Activated CD8-positive, alpha-beta T cell treated with anti-CD3 and anti-CD28 coated beads, Interleukin-2, amount 10 ng/mL, durations not matched to agents 7 days and 5 days (primary cell): ENCODE measurements around the gene APOE. TPM values are rescaled to one million over a fixed set of nuclear protein-coding genes. Genes with fewer than 3 reads are reported as not detected.
"Not testable (repeated sequence)": the region's sequence is repeated elsewhere in the genome, so short reads cannot be mapped to it uniquely, and the experiment has no call there.

Source experiments
- ATAC-seq: fragments of 150-1000 bp; cut with Tn5 transposase; one replicate; pipeline ENCODE4 v1.10.0; 2021; ENCODE audit warnings: moderate library complexity
- CTCF ChIA-PET: fragments of 350-600 bp; sonication (Branson Sonifier 250); formaldehyde crosslinking; loops from one replicate; lab custom pipeline; 2021; ENCODE audit warnings: antibody characterized with exemption; lab: Charles Lee
- POLR2A ChIA-PET: fragments of 350-600 bp; sonication (Branson Sonifier 250); formaldehyde crosslinking; loops from one replicate; lab custom pipeline; 2021; ENCODE audit warnings: antibody characterized with exemption; lab: Charles Lee
- DNase-seq: peaks from one replicate; pipeline ENCODE4 v3.0.0-alpha.2; 2020
- H3K27ac Mint-ChIP-seq: one replicate; pipeline ENCODE4 v1.8.0; 2021; ENCODE audit warnings: mild to moderate bottlenecking, mixed read lengths
- H3K27me3 Mint-ChIP-seq: one replicate; pipeline ENCODE4 v1.8.0; 2021; ENCODE audit warnings: low read depth, mixed read lengths
- H3K36me3 Mint-ChIP-seq: one replicate; pipeline ENCODE4 v1.8.0; 2021; ENCODE audit warnings: low read depth, mixed read lengths
- H3K4me1 Mint-ChIP-seq: one replicate; pipeline ENCODE4 v1.8.0; 2021; ENCODE audit warnings: low read depth, mixed read lengths
- H3K4me3 Mint-ChIP-seq: one replicate; pipeline ENCODE4 v1.8.0; 2021; ENCODE audit warnings: mild to moderate bottlenecking, mixed read lengths
- H3K9me3 Mint-ChIP-seq: one replicate; pipeline ENCODE4 v1.8.0; 2022; ENCODE audit warnings: mixed read lengths; ENCODE audit not compliant: insufficient read depth
- total RNA-seq, 2 experiments: library from RNA; stranded (reverse); gene quantifications; one replicate each; pipeline ENCODE4 v1.2.3, GENCODE V29; 2021

Gene APOE
- total RNA-seq, 2 experiments from 2014 or later, result 0.68 to 0.89 TPM

DNA sequence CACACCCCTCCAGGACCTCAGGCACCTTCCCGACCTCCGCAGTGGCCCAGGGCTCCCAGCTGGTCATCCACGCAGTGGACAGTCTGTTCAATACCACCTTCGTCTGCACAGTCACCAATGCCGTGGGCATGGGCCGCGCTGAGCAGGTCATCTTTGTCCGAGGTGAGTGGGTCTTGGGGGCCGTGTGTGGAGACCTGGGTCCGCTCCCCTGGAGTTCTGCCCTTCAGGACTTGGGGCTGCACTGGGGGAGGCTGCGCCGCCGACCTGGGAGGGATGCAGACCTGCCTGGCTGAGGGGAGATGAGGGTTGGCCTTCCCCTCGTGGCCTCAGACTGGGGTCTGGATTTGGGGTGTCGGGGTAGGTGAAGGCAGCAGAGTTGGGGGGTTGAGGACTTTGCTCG lies 31.3 kb upstream of the APOE start:
- no peak overlapping the region for H3K27ac Mint-ChIP-seq
- ChIA-PET CTCF (interaction anchor here (1.5 kb wide), 1 partner anchor 150 kb away, joined by 3 read pairs; no protein-coding TSS in a partner anchor), POLR2A (interaction anchor here (1.0 kb wide), 1 partner anchor 9 kb away, joined by 3 read pairs; no protein-coding TSS in a partner anchor)
- no peaks in the 10 kb centered on the region for H3K27me3 Mint-ChIP-seq
- no peak for DNase-seq
- ATAC-seq, result no peak
- peaks cover 15% of the 10 kb centered on the region for H3K4me1 Mint-ChIP-seq
- H3K36me3 Mint-ChIP-seq, result no peaks in the 10 kb centered on the region
- H3K9me3 Mint-ChIP-seq, result no peaks in the 10 kb centered on the region
- no peak overlapping the region for H3K4me3 Mint-ChIP-seq

DNA sequence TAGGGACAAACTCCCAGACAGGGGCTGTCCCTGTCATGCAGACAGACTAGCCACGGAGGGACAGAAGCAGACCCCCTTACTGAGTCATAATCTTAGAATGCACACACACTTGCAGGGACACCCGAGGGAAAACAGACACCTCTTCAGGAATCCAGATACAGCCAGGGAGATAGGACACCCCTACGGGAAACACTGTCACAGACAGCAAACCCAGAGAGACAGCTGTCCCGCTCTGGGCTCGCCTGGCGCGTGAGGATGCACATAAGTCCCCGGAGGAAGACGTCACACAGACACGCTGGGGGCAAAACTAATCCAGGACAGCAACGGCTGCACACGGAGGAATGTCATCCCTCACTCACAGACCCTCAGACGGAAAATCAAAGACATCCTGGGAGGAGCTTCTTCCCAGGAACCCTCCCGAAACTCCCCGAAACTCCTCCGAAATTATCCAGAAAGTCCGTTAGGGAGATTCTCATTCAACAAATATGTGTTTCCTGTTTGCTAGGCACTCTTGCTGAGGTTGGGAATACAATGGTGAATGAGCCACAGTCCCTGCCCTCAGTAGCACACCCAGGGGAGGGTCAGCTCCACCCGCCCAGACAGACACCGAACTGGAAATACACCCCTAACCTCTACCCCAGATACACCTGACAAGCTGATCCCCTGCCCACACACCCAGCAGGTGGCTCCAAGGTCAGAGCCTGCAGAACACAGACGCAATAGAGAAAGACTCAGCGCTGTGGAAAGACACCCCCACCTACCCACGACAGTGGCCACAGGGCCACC lies 29.7 kb upstream of the APOE start:
- DNase-seq (no peak), ATAC-seq (no peak)
- no peaks in the 10 kb centered on the region for H3K36me3 Mint-ChIP-seq
- no peaks in the 10 kb centered on the region for H3K9me3 Mint-ChIP-seq
- CTCF ChIA-PET, result no interaction called here
- POLR2A ChIA-PET, result no interaction called here
- no peak overlapping the region for H3K4me3 Mint-ChIP-seq
- no peaks in the 10 kb centered on the region for H3K27me3 Mint-ChIP-seq
- peaks cover 15% of the 10 kb centered on the region for H3K4me1 Mint-ChIP-seq
- H3K27ac Mint-ChIP-seq, result no peak overlapping the region

DNA sequence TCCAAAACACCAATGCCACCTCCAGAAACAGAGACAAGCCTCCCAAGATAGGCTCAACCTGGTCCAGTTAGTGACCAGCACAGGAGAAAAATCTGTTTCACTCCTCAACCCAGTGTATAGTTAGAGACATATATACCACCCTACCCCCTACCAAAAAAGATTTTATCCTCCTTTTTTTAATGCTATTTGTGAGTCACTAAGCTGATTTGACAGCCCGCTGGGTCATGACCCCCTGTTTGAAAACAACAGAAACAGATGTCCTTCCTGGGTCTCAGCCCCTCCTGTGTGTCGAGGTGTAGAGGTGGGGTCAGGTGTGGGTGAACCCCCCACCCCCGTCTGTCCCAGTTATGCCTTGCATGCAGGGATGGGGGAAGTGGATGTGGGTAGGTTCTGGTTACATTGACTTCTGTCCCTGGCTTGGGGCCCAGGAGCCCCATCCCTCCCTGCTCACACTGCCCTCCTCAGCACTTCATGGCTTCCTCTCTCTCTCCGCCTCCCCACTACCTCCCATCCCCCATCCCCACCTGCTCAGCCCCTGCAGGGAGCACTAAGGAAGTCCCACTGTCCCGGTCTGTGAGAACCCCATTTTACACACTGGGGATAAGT lies 28.6 kb upstream of the APOE start:
- ChIA-PET POLR2A (no interaction called here), CTCF (no interaction called here)
- Mint-ChIP-seq H3K27ac (peak overlapping the region; percentile 73), H3K4me1 (peaks cover 15% of the 10 kb centered on the region), H3K36me3 (no peaks in the 10 kb centered on the region), H3K9me3 (no peaks in the 10 kb centered on the region), H3K27me3 (no peaks in the 10 kb centered on the region), H3K4me3 (no peak overlapping the region)
- DNase-seq, result peak; percentile 32
- peak; percentile 34 for ATAC-seq

DNA sequence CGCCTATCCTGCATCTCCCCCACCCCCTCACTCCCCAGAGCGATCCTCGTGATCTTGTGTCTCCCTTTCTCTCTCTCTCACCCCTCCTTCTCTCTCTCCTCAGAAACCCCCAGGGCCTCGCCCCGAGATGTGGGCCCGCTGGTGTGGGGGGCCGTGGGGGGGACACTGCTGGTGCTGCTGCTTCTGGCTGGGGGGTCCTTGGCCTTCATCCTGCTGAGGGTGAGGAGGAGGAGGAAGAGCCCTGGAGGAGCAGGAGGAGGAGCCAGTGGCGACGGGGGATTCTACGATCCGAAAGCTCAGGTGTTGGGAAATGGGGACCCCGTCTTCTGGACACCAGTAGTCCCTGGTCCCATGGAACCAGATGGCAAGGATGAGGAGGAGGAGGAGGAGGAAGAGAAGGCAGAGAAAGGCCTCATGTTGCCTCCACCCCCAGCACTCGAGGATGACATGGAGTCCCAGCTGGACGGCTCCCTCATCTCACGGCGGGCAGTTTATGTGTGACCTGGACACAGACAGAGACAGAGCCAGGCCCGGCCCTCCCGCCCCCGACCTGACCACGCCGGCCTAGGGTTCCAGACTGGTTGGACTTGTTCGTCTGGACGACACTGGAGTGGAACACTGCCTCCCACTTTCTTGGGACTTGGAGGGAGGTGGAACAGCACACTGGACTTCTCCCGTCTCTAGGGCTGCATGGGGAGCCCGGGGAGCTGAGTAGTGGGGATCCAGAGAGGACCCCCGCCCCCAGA lies 27.3 kb upstream of the APOE start:
- Mint-ChIP-seq H3K4me1 (peaks cover 15% of the 10 kb centered on the region), H3K36me3 (no peaks in the 10 kb centered on the region), H3K9me3 (no peaks in the 10 kb centered on the region), H3K27ac (no peak overlapping the region), H3K27me3 (no peaks in the 10 kb centered on the region), H3K4me3 (no peak overlapping the region)
- POLR2A ChIA-PET, result no interaction called here
- CTCF ChIA-PET, result no interaction called here
- ATAC-seq, result no peak
- no peak for DNase-seq

DNA sequence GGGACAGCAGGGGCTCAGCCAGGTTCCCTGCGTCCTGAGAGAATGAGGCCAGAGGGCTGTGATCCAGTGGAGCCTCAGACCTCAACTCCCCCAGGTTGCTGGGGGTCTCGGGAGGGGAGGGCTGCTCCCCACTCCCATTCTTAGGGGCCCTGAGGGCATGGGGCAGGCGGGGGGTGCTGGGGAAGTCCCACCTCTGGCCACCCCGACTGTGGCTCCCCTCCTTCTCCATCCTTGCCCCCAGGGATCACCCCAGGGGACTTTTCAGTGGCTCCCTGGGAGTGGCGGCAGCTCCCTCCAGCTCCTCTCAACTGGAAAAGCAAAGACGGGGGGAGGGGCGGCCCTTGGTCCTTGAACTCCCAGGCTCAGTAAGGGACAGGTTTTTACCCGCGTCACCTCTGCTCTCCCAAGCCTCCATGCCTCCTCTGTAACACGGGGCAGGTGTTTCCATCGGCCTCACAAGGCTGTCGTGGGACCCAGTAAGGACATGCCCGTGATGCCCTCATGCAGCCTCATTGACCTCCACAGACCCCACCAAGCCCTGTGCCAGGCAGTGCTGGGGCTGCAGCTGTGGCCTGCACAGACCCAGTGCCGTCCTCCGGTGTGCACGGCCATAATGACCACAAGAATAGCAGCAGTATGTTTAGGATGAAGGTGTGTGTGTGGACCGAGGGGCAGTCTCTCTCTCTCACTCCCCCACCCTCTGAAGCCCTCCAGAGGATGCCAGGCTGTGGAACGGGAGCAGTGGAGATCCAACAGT lies 26.1 kb upstream of the APOE start:
- peaks cover 15% of the 10 kb centered on the region for H3K4me1 Mint-ChIP-seq
- POLR2A ChIA-PET, result no interaction called here
- H3K9me3 Mint-ChIP-seq, result no peaks in the 10 kb centered on the region
- H3K4me3 Mint-ChIP-seq, result no peak overlapping the region
- H3K27ac Mint-ChIP-seq, result no peak overlapping the region
- CTCF ChIA-PET, result no interaction called here
- no peaks in the 10 kb centered on the region for H3K27me3 Mint-ChIP-seq
- ATAC-seq (no peak), DNase-seq (no peak)
- H3K36me3 Mint-ChIP-seq, result no peaks in the 10 kb centered on the region

DNA sequence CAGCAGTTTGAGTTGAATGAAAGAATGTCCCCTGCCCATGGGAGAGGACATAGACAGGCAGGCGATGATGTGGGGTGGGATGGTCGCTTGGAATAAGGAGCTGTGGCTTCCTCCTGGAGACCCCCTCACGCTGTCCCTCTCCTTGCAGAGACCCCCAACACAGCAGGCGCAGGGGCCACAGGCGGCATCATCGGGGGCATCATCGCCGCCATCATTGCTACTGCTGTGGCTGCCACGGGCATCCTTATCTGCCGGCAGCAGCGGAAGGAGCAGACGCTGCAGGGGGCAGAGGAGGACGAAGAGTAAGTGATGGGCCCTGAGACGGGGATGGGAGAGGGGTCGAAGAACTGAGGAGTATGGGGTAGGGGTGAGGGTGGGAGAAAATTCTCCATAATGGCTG lies 23.5 kb upstream of the APOE start:
- CTCF ChIA-PET, result no interaction called here
- POLR2A ChIA-PET, result no interaction called here
- H3K9me3 Mint-ChIP-seq, result no peaks in the 10 kb centered on the region
- ATAC-seq, result no peak
- H3K4me3 Mint-ChIP-seq, result no peak overlapping the region
- H3K27ac Mint-ChIP-seq, result no peak overlapping the region
- H3K4me1 Mint-ChIP-seq, result peaks cover 12% of the 10 kb centered on the region
- no peak for DNase-seq
- H3K36me3 Mint-ChIP-seq, result no peaks in the 10 kb centered on the region
- H3K27me3 Mint-ChIP-seq, result no peaks in the 10 kb centered on the region

DNA sequence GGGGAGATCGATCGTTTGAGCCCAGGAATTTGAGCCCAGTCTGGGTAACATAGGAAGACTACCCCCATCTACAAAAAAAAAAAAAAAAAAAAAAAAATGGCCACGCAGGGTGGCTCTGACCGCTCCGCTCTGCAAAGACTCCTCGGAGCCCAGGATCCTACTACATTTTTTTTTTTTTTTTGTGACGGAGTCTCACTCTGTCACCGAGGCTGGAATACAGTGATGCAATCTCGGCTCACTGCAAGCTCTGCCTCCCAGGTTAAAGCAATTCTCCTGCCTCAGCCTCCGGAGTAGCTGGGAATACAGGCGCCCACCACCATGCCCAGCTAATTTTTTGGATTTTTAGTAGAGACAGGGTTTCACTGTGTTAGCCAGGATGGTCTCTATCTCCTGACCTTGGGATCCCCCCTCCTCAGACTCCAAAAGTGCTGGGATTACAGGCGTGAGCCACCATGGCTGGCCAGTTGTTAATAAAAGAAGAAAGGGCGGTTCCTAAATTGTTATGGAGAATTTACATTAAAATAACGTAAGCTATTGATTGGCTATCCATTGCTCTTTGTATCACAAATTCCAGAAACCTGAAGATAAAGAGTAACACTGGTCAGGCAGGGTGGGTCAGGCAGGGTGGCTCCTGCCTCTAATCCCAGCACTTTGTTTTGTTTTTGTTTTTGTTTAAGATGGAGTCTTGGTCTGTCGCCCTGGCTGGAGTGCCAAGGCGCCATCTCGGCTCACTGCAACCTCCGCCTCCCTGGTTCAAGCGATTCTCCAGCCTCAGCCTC lies 22.8 kb upstream of the APOE start:
- POLR2A ChIA-PET, result interaction anchor here (1.0 kb wide), 1 partner anchor 8 kb away, joined by 3 read pairs; no protein-coding TSS in a partner anchor
- CTCF ChIA-PET, result not testable (repeated sequence)

DNA sequence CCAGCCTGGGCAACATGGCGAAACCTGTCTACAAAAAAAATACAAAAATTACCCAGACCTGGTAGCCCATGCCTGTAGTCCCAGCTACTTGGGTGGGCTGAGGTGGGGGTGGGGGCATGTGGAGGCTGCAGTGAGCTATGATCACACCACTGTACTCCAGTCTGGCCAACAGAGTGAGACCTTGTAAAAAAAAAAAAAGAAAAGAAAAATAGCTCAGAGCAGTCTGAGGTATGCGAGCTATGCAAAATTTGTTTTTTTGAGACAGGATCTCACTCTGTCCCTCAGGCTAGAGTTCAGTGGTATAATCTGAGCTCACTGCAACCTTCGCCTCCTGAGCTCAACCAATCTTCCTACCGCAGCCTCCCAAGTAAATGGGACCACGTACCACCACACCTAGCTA lies 21.7 kb upstream of the APOE start:
- Mint-ChIP-seq H3K27me3 (no peaks in the 10 kb centered on the region), H3K4me1 (peaks cover under 1% of the 10 kb centered on the region), H3K27ac (no peak overlapping the region), H3K4me3 (no peak overlapping the region), H3K9me3 (no peaks in the 10 kb centered on the region), H3K36me3 (no peaks in the 10 kb centered on the region)
- DNase-seq (no peak), ATAC-seq (no peak)
- ChIA-PET CTCF (no interaction called here), POLR2A (no interaction called here)

More for the DNA sequence above, 22.8 kb upstream of the APOE start:
- H3K36me3 Mint-ChIP-seq, H3K27me3 Mint-ChIP-seq, H3K27ac Mint-ChIP-seq, H3K9me3 Mint-ChIP-seq, DNase-seq, ATAC-seq, H3K4me1 Mint-ChIP-seq, H3K4me3 Mint-ChIP-seq: not testable (repeated sequence)

DNA sequence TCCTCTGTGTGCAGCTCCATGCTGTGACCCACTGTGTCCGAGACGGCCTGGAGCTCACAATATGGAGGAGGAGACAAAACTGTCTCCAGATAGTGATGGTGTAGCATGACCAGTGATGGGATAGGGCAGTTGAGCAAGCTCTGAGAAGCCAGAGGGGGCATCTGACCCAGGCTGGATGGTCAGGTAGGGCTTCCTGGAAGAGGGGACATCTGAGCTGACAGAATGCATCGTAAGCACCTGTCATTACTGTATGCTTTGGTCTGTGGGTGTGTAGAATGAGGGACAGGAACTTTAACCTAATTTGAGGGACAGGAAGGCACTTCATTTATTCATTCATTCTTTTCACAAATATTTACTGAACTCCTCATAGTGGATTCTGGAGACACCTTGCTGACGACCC lies 21.0 kb upstream of the APOE start:
- peaks cover 3% of the 10 kb centered on the region for H3K4me1 Mint-ChIP-seq
- no peak for ATAC-seq
- no peak overlapping the region for H3K4me3 Mint-ChIP-seq
- DNase-seq, result no peak
- no peaks in the 10 kb centered on the region for H3K27me3 Mint-ChIP-seq
- POLR2A ChIA-PET, result no interaction called here
- no peaks in the 10 kb centered on the region for H3K9me3 Mint-ChIP-seq
- no peak overlapping the region for H3K27ac Mint-ChIP-seq
- CTCF ChIA-PET, result interaction anchor here (0.8 to 1.6 kb wide), 2 partner anchors 14 to 39 kb away, joined by 3 read pairs; partner anchors contain the start of gene NECTIN2
- no peaks in the 10 kb centered on the region for H3K36me3 Mint-ChIP-seq

DNA sequence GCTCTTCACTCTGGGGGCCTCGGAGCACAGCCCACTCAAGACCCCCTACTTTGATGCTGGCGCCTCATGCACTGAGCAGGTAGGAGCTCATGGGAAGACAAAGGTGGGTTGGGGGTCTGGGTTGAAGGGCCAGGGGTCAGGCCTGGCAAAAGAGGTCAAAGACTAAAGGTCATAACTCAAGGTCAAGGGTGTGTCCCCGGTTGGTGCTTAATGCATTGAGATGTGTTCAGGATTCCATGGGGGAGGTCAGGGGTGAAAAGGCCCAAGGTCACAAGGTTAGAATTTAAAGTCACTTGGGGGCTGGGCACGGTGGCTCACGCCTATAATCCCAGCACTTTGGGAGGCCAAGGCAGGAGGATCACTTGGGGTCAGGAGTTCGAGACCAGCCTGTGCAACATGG lies 19.5 kb upstream of the APOE start:
- Mint-ChIP-seq H3K9me3 (no peaks in the 10 kb centered on the region), H3K27ac (no peak overlapping the region), H3K36me3 (peaks cover 2% of the 10 kb centered on the region), H3K4me1 (peaks cover 9% of the 10 kb centered on the region), H3K4me3 (no peak overlapping the region), H3K27me3 (no peaks in the 10 kb centered on the region)
- DNase-seq (no peak), ATAC-seq (no peak)
- ChIA-PET POLR2A (no interaction called here), CTCF (no interaction called here)

DNA sequence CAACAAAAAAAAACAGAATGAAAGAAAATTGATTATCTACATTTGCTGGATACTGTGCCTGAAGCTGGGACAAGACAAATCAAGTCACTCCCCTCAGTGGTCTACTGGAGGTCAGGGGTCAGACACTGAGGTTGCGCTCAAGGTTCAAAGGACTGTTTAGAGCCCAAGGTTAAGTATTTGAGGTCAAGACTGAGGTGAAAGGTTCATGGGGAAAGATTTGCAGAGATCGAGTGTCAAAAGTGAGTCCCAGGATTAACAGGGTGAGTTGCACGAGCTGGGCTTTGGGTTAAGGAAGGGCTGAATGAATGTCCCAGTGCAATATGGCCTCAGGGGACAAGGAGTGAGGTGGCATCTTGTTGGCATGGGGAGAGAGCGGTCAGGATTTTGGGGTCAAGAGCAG lies 17.9 kb upstream of the APOE start:
- no peak overlapping the region for H3K27ac Mint-ChIP-seq
- ChIA-PET POLR2A (no interaction called here), CTCF (interaction anchor here (1.3 kb wide), 1 partner anchor 22 kb away, joined by 3 read pairs; no protein-coding TSS in a partner anchor)
- ATAC-seq, result no peak
- no peaks in the 10 kb centered on the region for H3K9me3 Mint-ChIP-seq
- H3K4me1 Mint-ChIP-seq, result peaks cover 19% of the 10 kb centered on the region
- H3K36me3 Mint-ChIP-seq, result peaks cover 12% of the 10 kb centered on the region
- H3K27me3 Mint-ChIP-seq, result no peaks in the 10 kb centered on the region
- no peak overlapping the region for H3K4me3 Mint-ChIP-seq
- no peak for DNase-seq
